GM18505 (cell line): Measurements from ENCODE around the gene OR13J1.

Experiments
- ATAC-seq: cut with Tn5 transposase; IDR thresholded peaks from one replicate; pipeline ENCODE4 v1.9.1; 2021; ENCODE audit not compliant: unreplicated experiment
- POLR2A ChIP-seq: IDR thresholded peaks from 4 replicates; pipeline ENCODE4 v1.6.1; 2011; ENCODE audit warnings: borderline replicate concordance; ENCODE audit not compliant: insufficient read depth, insufficient read length; ENCODE audit errors: extremely low read depth

OR13J1 gene

DNA sequence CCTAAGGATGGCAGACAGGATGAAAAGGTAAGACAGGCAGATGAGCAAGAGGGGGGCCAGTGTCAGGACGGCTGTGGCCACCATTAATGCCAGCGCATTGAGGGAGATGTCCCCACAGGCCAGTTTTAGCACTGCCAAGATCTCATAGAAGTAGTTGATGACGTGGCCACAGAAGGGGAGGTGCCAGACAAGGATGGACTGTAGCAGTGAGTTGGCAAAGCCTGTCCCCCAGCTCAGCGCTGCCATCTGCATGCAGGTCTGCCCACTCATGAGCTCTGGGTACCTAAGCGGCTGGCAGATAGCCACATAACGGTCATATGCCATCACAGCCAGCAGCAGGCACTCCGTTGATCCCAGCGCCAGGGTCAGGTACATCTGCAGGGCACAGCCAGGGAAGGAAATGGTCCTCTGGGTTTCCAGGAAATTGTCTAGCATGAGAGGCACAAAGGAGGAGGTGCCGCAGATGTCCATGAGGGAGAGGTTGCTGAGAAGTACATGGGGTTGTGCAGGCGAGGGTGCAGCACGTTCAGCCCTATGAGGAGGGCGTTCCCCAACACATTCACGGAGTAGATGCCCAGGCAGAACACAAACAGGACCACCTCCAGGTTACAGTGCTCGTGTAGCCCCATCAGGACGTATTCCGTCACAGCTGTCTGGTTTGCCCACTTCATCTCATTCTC is 10.8 kb downstream of the OR13J1 start:
- ATAC-seq, result no peak

GRCh38 chr9:35858458-35858857 is 11.7 kb downstream of the OR13J1 start:
- ATAC-seq, result no peak
- no peak for TF ChIP-seq POLR2A

More for the DNA sequence above, 10.8 kb downstream of the OR13J1 start:
- no peak for TF ChIP-seq POLR2A

GRCh38 chr9:35856882-35857281 is 13.3 kb downstream of the OR13J1 start:
- no peak for TF ChIP-seq POLR2A
- ATAC-seq, result no peak

DNA sequence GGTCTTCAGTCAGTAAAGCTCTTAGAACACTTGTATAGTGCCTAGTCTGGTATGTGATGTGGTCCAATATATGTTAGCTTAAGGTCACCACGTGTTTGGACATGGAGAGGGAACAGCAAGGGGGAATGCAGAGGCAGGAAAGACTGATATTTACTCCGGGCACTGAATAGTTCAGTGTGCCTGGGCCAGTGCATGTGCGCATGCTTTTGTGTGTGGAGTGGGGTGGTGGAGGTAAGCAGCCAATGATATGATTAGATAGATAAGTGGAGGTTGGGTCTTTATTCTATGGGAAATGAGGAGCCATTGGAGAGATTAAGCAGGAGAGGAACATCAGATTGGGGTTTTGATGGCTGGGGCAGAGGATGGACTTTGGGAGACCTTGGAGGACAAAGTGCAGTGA is 14.0 kb downstream of the OR13J1 start:
- no peak for TF ChIP-seq POLR2A
- ATAC-seq, result no peak

- no peak for TF ChIP-seq POLR2A
- ATAC-seq, result no peak
Observed at GRCh38 chr9:35854091-35854762, 16.0 kb downstream of the OR13J1 start.

- ATAC-seq, result no peak
- no peak for TF ChIP-seq POLR2A
Observed at GRCh38 chr9:35852876-35853865, 17.0 kb downstream of the OR13J1 start.

GRCh38 chr9:35852267-35852815 is 17.9 kb downstream of the OR13J1 start:
- ATAC-seq, result no peak
- no peak for TF ChIP-seq POLR2A

GRCh38 chr9:35847792-35848572 is 22.2 kb downstream of the OR13J1 start:
- ATAC-seq, result peak; percentile 82
- peak; percentile 21 for TF ChIP-seq POLR2A

- TF ChIP-seq POLR2A, result no peak
- no peak for ATAC-seq
Observed at GRCh38 chr9:35845824-35846771, 24.1 kb downstream of the OR13J1 start.

GRCh38 chr9:35844628-35845270 is 25.5 kb downstream of the OR13J1 start:
- ATAC-seq, result no peak
- no peak for TF ChIP-seq POLR2A

DNA sequence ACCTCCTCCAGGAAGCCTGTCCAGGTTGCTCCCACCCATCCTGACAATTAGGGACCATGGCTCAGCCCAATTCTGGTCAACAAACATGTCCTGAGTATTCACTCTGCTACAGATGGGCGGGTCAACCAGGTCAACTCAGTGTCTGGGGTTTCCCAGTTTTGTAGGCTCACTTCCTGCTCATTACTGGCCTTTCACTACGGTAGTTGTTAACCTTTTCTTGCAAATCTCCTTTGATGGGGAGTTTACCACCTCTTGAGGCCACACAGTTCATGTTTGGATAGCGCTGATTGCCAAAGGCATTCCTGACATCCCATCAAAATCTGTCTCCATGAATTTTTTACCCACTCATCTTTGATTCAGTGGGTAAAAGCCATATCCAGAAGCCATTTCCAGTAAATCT is 27.4 kb downstream of the OR13J1 start:
- no peak for TF ChIP-seq POLR2A
- no peak for ATAC-seq
